ENCODE results near the gene DEK.

DNA sequence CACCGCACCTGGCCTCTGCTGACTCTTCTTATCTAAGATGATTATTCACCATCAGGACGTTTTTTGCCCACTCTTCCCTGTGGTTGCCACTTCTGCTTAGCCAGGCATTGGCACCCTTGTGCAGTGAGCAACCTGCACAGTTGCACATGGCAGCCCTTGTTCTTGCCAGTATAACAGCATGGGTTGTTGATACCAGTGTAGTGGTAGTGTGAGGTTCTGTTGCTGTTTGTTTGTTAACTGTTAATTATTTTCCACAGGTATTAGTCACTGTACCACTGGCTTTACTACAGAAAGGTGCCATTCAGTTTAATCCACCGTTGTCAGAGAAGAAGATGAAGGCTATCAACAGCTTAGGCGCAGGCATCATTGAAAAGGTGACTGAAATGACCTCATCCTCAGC lies 52.1 kb downstream of the DEK start:
- TF ChIP-seq POLR2AphosphoS5 (IDR thresholded peaks at IDR 0.05; ENCODE audit: low read depth, low read length), result no peak
- TF ChIP-seq YY1 (IDR thresholded peaks at IDR 0.05; ENCODE audit: extremely low read depth, insufficient replicate concordance, low read depth, low read length), result no peak
- TF ChIP-seq, protein P1, sequence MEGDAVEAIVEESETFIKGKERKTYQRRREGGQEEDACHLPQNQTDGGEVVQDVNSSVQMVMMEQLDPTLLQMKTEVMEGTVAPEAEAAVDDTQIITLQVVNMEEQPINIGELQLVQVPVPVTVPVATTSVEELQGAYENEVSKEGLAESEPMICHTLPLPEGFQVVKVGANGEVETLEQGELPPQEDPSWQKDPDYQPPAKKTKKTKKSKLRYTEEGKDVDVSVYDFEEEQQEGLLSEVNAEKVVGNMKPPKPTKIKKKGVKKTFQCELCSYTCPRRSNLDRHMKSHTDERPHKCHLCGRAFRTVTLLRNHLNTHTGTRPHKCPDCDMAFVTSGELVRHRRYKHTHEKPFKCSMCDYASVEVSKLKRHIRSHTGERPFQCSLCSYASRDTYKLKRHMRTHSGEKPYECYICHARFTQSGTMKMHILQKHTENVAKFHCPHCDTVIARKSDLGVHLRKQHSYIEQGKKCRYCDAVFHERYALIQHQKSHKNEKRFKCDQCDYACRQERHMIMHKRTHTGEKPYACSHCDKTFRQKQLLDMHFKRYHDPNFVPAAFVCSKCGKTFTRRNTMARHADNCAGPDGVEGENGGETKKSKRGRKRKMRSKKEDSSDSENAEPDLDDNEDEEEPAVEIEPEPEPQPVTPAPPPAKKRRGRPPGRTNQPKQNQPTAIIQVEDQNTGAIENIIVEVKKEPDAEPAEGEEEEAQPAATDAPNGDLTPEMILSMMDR (IDR thresholded peaks at IDR 0.05 in 2 of 3, conservative IDR thresholded peaks at IDR 0.05 in 1 of 3; ENCODE audit: borderline replicate concordance in 1 of 3, insufficient read depth in 1 of 3, low read depth in 2 of 3, low read length in 2 of 3), result no peak
- TF ChIP-seq, protein P2, sequence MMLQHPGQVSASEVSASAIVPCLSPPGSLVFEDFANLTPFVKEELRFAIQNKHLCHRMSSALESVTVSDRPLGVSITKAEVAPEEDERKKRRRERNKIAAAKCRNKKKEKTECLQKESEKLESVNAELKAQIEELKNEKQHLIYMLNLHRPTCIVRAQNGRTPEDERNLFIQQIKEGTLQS (IDR thresholded peaks at IDR 0.05), result no peak
- no peak for TF ChIP-seq POLR2A (IDR thresholded peaks at IDR 0.05; ENCODE audit: borderline replicate concordance, extremely low read depth, insufficient read depth, insufficient read length)
- no peak for TF ChIP-seq JUND (IDR thresholded peaks at IDR 0.05)
- TF ChIP-seq EGR1 (IDR thresholded peaks at IDR 0.05; ENCODE audit: low read depth), result no peak
- no peak for TF ChIP-seq CEBPB (IDR thresholded peaks at IDR 0.05; ENCODE audit: low read depth)
- no peak for TF ChIP-seq TCF7L2 (IDR thresholded peaks at IDR 0.05; ENCODE audit: borderline replicate concordance, extremely low read depth, insufficient read depth, insufficient read length)
- no peak for TF ChIP-seq ZNF274 (IDR thresholded peaks at IDR 0.05; ENCODE audit: low read depth, low read length)

Data from HCT116 (cell line).